Fibroblast of upper back skin (primary cell): ENCODE measurements around the gene MLLT3.
"Not testable (repeated sequence)": the region's sequence is repeated elsewhere in the genome, so short reads cannot be mapped to it uniquely, and the experiment has no call there.

Experiments
- DNase-seq: peaks from one replicate; pipeline ENCODE4 v3.0.0-alpha.2; 2013

MLLT3 gene

DNA sequence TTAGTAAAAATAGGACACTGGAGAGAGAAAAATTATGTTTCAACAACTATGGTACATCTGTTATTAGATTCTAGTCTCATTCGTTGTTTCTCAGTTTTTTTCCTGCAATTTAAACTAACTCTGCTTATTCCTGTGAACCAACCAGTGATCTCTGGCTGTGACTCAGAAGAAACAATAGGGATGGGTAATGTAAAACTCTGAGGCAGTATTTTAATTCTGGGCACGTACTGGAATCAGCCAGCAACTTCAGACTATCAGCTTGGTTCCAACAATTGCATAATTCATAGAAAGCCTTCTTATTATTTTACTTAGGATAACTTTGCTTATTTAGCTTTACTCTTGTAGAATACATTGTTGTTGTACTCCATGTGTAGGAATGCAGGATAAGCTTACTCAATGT is 28.8 kb downstream of the MLLT3 start:
- peak; percentile 24 for DNase-seq

- peak; percentile 13 for DNase-seq
Measured at GRCh38 chr9:20593105-20593504, 29.2 kb downstream of the MLLT3 start.

GRCh38 chr9:20592673-20593072 is 29.6 kb downstream of the MLLT3 start:
- peak; percentile 66 for DNase-seq

DNA sequence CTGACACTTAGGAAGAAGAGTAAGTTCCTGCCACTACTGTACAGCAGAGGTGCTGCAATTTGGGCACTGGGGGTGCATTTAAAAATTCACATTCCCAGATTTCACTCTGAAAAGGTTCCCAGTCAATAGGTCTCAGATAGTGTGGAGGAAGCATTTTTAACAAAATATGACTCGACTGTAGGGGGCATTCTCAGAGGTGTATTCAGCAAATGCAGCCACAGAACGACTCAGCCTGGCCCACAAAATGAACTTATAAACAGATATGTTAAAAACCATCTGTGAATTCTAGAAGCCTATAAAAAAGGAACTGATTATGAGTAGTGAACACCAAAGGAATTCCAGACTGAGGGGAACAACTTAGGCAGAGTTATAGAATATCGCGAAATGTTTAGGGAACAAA is 31.1 kb downstream of the MLLT3 start:
- DNase-seq = peak; percentile 24

- DNase-seq = no peak
Measured at GRCh38 chr9:20584968-20585643, 37.2 kb downstream of the MLLT3 start.

GRCh38 chr9:20583088-20583487 is 39.2 kb downstream of the MLLT3 start:
- DNase-seq = not testable (repeated sequence)

DNA sequence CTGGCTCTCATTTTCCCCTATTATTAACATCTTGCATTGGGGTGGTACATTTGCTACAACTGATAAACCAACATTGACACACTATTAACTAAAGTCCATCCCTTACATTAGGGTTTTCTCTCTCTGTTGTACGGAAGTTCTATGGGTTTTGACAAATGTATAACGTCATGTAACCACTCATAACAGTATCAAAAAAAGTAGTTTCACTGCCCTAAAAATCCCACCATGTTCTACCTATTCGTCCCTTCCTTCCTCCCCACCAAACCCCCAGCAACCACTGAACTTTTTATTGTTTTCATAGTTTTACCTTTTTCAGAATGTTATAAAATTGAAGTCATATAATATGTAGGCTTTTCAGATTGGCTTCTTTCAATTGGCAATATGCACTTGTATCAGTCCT is 40.1 kb downstream of the MLLT3 start:
- DNase-seq = no peak

GRCh38 chr9:20580673-20581072 is 41.6 kb downstream of the MLLT3 start:
- no peak for DNase-seq

DNA sequence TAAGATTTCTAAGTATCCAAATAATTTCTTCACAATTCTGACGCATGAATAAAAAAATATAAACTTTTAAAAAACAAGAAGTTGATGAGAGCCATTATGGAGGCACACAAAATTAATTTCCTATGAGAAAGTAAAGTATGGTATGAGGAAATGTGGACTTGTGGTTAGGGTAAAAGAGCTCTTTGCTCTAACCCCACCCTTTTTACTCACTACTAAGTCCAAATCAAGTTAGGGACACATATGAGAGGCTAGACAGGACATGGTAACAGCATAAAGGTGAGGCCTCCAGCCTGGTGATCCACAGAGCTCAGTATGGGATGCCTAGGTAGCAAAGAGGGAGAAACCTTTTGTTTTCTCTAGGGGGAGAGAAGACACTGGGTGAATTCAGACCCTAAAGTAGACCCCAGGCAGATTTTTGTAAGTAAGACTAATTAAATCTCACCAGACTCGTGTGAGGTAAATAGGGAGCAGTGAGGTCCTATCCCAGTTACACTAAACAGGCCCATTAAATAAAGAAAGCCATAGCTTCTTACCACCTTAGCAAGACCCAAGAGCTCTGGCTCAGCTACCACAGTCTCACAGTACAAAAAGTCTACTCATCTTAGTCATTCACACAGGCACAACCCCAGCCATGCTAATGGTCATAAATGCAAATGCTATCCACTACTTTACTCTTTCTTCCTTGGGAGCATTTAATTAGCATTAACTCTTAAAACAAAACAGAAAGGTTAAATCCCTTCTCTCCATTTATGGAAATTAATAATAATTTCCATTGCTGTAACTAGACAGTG is 42.6 kb downstream of the MLLT3 start:
- DNase-seq = no peak

GRCh38 chr9:20573023-20573422 is 49.3 kb downstream of the MLLT3 start:
- DNase-seq = no peak

DNA sequence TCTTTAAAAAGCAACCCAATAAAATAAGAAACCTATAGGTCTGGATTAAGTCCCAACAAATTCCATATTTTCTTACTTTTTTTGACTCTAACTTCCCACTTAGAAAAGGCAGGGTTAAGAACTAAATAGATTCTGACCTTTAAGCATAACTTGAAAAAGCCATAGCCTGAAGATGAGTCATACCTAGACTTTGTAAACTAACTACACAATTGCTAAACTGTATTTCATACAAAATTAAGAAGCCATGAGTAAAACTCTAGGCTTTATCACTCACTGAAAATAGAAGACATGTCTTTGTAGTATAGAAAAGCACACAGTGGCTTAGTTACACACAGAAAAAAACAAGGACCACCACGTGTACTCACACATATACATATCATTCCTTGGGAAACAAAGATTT is 51.5 kb downstream of the MLLT3 start:
- DNase-seq = peak; percentile 41

GRCh38 chr9:20570087-20570486 is 52.2 kb downstream of the MLLT3 start:
- no peak for DNase-seq

DNA sequence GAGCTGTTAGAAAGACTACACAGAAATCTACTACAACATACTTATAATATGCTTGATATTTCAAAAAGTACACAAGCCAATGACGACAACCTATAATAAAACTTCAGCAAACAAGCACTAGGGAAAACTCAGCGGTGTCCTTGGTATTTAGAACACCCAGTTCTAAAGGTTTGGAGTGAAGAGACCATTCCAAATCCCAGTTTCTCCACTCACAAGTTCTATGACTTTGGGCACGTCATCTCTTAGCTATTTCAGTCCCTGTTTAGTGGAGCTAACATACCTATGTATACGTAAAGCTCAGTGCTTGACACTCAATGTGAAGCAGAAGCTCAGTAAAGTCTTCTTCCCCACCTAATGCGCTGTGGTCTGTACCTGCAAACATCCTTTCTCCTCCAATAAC is 52.8 kb downstream of the MLLT3 start:
- no peak for DNase-seq

GRCh38 chr9:20568400-20568799 is 53.9 kb downstream of the MLLT3 start:
- no peak for DNase-seq

DNA sequence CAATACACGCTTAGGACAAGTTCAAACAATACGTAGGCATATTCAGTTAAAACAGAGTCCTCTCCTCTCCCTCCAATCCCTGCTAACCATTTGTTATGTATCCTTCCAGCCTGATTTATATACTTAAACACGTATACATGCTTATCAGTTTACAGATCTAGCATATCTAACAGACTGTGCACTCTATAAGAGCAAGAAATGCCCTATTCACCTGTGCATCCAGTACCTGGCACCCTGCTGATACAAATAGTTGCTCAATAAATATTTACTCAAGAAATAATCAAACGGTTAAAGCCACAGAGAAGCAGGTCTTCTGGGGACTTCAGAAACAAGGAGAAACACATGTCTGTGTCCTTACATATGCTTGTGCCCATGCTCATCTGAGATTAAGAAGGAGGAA is 55.9 kb downstream of the MLLT3 start:
- DNase-seq = no peak

DNA sequence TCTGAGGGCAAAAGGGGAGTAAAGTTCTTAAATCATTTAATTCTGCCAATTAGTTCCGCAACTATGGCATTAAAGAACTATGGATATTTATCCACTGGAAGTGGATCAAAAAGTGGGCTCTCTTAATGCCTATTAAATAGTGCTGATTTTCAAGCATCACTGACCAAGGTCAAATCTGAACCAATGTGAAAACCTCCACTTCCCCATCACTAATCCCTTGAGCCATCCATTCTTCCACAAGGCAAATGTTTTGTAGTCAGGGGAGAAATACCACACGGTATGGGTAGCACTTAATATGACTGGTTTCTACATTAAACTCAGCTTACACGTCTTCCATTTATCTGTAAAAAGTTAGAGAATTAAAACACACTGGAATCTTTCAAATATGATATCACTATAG is 57.6 kb downstream of the MLLT3 start:
- no peak for DNase-seq

GRCh38 chr9:20563917-20564316 is 58.4 kb downstream of the MLLT3 start:
- peak; percentile 51 for DNase-seq

- no peak for DNase-seq
Measured at GRCh38 chr9:20562051-20562450, 60.2 kb downstream of the MLLT3 start.

DNA sequence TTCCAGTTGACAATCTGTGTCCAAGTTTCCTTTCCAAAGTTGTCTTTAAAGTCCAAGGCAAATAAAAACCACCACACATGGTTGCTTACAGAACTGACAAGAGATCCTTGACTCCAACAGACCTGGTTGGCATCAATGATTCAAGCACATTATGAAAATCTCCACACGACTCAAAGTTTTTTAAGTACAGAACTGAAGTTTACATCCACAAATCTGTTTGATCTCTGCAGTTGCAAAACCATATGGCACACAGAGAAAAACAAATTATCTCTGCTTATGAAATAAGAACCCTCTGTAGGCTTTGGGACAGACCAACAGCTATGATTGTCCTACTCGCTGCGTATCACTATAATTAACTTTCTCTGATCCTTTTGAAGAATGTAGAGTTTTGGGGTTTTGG is 60.8 kb downstream of the MLLT3 start:
- DNase-seq = no peak

- peak; percentile 8 for DNase-seq
Measured at GRCh38 chr9:20559231-20559890, 62.9 kb downstream of the MLLT3 start.

DNA sequence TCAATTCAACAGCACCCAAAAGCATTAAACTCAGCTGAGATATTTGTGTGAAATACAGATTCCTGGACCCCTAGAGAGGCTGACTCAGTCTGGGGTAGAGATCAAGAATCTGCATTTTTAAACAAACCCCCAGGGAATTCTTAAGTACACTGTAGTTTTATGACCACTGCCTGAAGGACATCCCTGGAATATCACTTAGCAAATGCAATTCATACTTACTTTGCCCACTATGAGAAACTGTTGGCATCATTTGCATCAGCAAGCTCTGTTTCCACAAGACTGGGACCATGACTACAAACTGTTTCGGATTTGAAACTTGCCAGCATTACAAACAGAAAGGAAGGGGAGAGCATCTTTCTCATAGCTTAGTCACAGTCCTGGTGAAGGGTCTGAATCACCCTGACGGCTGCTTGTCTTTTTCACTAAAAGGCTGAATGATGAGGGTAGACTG is 63.7 kb downstream of the MLLT3 start:
- peak; percentile 85 for DNase-seq

GRCh38 chr9:20557890-20558565 is 64.3 kb downstream of the MLLT3 start:
- no peak for DNase-seq

GRCh38 chr9:20557285-20557684 is 65.0 kb downstream of the MLLT3 start:
- no peak for DNase-seq
